ENCODE data around the gene UNC5A. TPM values are rescaled to one million over a fixed set of nuclear protein-coding genes. Genes with fewer than 3 reads are reported as not detected.

UNC5A gene
- total RNA-seq, 1 experiment from 2014 or later, result 4.6 TPM

DNA sequence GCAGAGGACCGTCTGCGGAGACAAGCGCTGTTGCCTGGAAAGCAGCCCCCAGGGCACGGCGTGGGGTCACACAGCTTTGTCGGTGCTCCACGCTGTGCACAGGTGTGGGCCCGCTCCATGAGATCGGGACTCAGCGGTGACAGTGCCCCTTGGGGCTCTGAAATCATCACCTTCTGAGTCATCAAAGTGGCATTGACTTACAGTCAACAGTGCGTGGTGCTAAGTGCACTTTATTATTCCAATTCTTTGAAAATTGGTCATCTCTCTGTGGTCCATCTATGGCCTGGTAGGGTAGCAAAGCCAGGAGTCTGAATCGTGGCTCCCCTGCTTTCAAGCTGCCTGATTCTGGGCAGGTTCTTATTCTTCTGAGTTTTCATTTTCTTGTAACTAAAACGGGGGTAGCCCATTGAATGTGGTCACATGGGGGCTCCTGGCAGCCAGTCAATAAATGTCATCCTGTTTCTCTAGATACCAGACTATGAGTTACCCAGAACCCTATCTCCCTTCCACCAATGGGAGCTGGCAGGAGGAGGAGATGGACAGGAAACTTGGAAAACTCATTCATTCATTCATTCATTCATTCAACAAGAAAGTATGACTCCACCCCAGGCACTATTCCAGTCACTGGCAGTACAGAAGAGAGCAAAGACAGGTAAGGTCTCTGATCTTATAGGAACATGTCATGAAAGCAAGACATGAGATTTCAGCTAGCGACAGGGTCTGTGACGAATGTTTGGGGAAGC is 20.3 kb upstream of the UNC5A start:
- Histone ChIP-seq H3K27me3 (ENCODE audit: control insufficient read depth, insufficient read depth, low read length) (peaks cover 2% of the 10 kb centered on the region; the same call in 1 of the 2 replicates), H3K4me3 (ENCODE audit: insufficient read depth, low read depth, low read length) (no peak overlapping the region), H3K36me3 (replicated peaks; ENCODE audit: control insufficient read depth, insufficient read depth, low read length) (no peaks in the 10 kb centered on the region)
- no peak for DNase-seq

DNA sequence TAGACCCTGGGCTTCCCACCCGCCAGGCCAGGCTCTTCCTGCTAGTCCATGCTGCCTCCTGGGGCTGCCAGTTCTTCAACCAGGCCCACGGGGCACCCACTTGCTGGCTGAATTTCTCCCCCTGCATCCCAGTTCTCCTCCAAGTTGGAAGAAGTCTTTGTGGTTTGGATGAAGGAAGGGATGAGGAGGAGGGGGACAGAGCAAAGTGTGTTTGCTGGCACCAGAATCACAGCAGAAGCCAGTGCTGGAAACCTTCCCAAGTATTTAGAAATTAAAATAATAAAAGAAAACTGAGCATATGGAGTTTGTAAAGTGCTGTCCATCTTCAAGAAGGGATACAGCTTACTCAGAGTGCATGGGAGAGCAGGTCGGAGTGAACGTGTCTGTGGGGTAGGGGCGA is 19.4 kb upstream of the UNC5A start:
- H3K27me3 ChIP-seq (ENCODE audit: control insufficient read depth, insufficient read depth, low read length), result peaks cover 2% of the 10 kb centered on the region; the same call in 1 of the 2 replicates
- H3K36me3 ChIP-seq (replicated peaks; ENCODE audit: control insufficient read depth, insufficient read depth, low read length), result no peaks in the 10 kb centered on the region
- H3K4me3 ChIP-seq (ENCODE audit: insufficient read depth, low read depth, low read length), result no peak overlapping the region

DNA sequence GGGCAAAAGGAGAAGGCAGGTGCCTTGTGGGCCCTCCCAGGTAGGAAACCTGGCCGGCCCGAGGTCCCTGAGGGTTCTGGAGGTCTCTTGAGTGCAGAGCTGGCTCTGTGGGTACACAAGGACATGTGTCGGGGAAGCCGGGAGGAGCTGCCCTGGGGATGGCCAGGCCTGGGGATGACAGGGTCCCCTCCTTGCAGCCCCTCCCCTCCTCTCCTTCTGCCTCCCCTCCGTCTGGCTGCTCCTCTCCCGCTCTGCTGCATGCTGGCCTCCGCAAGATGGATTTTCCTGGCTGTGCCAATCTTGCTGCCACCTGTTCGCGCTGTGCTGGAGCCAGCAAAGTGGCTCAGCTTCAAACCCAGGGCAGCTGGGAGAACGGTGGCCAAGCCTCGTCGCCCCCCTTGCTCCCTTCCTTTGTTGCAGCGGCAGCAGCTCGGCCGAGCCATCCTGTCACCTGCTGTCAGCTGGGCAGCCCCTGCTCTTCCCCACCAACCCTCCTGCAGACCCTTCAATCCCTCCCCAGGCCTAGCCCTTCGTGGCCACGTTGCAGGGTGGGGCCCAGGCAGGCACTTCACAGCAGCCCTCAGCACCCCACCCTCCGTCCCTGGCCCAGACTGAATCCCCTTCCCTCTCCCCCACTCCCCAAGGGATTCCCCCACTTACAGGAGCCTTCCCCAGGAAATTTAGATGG is 17.6 kb upstream of the UNC5A start:
- no peak overlapping the region for H3K4me3 ChIP-seq (ENCODE audit: insufficient read depth, low read depth, low read length)
- peak; percentile 67 for DNase-seq
- no peaks in the 10 kb centered on the region for H3K36me3 ChIP-seq (replicated peaks; ENCODE audit: control insufficient read depth, insufficient read depth, low read length)
- H3K27me3 ChIP-seq (ENCODE audit: control insufficient read depth, insufficient read depth, low read length), result peaks cover 2% of the 10 kb centered on the region; the same call in 1 of the 2 replicates

More for the DNA sequence above, 19.4 kb upstream of the UNC5A start:
- DNase-seq, result no peak

DNA sequence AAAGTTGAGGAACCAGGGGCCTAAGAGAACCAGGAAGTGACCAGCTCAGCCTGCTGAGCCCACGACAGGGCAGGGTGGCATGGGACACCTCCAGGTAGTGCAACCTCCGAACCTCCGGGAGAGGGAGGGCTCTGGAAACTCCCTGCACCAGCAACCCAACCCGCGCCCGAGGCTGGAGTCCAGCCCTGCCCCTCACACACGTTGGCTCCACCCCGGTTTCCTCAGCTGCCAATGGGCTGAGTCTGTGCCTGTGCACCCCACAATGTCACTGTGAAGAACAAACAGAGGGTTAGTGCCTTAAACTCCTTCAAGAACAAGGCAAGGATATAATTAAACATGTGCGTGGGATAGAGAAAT is 17.0 kb upstream of the UNC5A start:
- Histone ChIP-seq H3K27me3 (ENCODE audit: control insufficient read depth, insufficient read depth, low read length) (peaks cover 2% of the 10 kb centered on the region; the same call in 1 of the 2 replicates), H3K36me3 (replicated peaks; ENCODE audit: control insufficient read depth, insufficient read depth, low read length) (no peaks in the 10 kb centered on the region), H3K4me3 (ENCODE audit: insufficient read depth, low read depth, low read length) (no peak overlapping the region)
- DNase-seq, result peak; percentile 92

DNA sequence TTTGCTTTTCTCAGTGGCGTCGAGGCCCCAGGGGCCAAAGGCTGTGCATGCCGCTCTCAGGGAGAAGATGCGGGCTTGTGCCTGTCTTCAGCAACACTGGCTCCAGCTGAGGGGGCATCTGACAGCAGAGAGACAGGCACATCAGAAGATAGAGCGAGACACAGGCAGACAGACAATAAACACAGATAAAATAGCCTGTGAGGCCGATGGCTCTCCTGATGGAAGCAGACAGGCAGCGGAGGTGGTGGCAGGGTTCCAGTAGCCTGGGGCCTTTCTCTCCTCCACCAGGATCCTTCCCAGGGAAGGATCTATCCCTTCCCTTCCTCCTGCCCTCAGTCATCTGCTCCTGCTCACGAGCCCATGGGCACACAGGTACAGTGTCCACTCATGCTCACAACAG is 16.6 kb upstream of the UNC5A start:
- no peak for DNase-seq
- Histone ChIP-seq H3K27me3 (ENCODE audit: control insufficient read depth, insufficient read depth, low read length) (peaks cover 2% of the 10 kb centered on the region; the same call in 1 of the 2 replicates), H3K4me3 (ENCODE audit: insufficient read depth, low read depth, low read length) (no peak overlapping the region), H3K36me3 (replicated peaks; ENCODE audit: control insufficient read depth, insufficient read depth, low read length) (no peaks in the 10 kb centered on the region)

DNA sequence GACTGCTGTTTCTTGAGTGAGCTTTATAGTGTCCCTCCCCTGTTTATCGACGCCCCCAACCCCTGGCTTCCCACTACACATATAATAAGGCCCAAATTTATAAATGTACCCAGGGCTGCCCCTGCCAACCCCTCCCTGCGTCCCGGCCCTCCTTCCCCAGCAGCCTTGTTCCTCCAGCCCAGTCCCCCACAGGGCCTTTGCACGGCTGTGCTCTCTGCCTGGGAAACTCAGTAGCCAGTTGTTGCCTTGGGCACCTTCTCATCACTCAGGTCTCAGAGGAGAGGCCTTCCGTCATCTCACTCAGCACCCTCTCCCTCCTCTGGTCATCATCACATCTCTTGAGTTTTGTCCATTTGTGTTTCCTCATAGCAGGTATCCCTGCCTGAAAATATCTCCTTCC is 15.8 kb upstream of the UNC5A start:
- Histone ChIP-seq H3K36me3 (replicated peaks; ENCODE audit: control insufficient read depth, insufficient read depth, low read length) (no peaks in the 10 kb centered on the region), H3K4me3 (ENCODE audit: insufficient read depth, low read depth, low read length) (no peak overlapping the region), H3K27me3 (ENCODE audit: control insufficient read depth, insufficient read depth, low read length) (peaks cover 2% of the 10 kb centered on the region; the same call in 1 of the 2 replicates)
- DNase-seq, result no peak

DNA sequence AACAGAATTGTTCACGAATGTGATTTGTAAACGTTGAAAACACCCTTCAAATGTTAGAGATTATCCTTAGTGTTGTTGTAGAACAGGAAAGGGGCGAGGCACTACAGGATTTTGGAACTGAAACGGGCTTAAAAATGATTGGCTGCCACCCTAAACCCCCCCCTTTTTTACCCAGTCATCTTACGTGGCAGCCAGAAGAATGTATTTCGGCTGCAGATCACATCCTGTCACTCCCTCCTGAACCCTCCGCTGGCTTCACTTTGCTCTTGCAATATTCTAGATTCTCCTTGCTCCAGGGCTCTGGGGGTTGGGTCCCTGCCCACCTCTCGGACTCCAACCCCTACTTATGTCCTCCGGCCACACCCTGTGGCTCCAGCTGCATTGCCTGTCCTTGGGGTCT is 13.9 kb upstream of the UNC5A start:
- no peak overlapping the region for H3K4me3 ChIP-seq (ENCODE audit: insufficient read depth, low read depth, low read length)
- H3K36me3 ChIP-seq (replicated peaks; ENCODE audit: control insufficient read depth, insufficient read depth, low read length), result no peaks in the 10 kb centered on the region
- H3K27me3 ChIP-seq (ENCODE audit: control insufficient read depth, insufficient read depth, low read length), result no peaks in the 10 kb centered on the region
- DNase-seq, result peak; percentile 55

DNA sequence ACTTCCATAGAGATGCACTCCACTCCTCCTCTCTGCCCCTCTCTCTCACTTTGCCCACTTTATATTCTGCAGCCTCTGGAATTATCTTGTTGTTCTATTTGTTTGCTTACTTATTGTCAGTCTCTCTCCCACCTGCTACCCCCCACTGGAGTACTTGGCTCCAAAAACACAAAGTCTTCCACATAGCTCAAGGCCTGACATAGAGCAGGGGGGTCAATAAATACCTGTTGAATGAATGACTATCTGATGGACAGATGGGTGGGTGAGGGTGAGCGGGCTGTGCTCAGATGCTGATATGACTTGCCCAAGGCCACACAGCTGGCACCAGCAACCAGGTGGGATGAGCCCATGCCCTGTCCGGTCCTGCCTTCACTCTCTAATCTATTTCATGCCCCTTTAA is 13.4 kb upstream of the UNC5A start:
- H3K36me3 ChIP-seq (replicated peaks; ENCODE audit: control insufficient read depth, insufficient read depth, low read length), result no peaks in the 10 kb centered on the region
- no peaks in the 10 kb centered on the region for H3K27me3 ChIP-seq (ENCODE audit: control insufficient read depth, insufficient read depth, low read length)
- no peak overlapping the region for H3K4me3 ChIP-seq (ENCODE audit: insufficient read depth, low read depth, low read length)
- DNase-seq, result no peak

DNA sequence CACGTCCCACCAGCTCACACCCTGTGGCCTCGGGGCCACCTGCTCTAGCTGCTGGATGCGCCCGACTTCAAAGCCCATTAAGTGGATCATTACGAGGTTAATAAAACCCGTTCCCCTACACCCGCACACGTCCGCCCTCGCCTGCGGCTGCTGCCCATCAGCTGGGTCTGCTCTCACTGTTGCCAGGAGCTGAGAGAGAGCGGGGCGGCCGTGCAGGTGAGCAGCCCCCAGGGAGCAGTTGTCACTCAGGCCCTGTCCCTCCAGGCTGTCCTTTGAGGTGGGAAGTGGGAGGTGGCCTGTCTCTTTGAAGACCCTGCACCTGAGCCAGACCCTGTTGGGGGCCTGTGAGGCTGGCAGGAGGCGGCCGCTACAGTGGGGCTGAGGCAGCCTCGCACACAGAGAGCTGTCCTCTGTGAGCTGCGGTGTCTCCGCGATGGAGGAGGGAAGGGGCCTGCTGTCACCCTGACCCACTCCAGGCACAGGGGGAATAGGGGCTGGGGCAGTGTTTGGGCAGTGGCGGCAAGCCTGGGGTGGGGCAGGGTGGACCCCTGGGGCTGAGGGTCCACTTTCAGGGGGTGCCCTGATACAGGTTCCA is 12.8 kb upstream of the UNC5A start:
- peak; percentile 62 for DNase-seq
- H3K36me3 ChIP-seq (replicated peaks; ENCODE audit: control insufficient read depth, insufficient read depth, low read length), result no peaks in the 10 kb centered on the region
- no peaks in the 10 kb centered on the region for H3K27me3 ChIP-seq (ENCODE audit: control insufficient read depth, insufficient read depth, low read length)
- H3K4me3 ChIP-seq (ENCODE audit: insufficient read depth, low read depth, low read length), result no peak overlapping the region

DNA sequence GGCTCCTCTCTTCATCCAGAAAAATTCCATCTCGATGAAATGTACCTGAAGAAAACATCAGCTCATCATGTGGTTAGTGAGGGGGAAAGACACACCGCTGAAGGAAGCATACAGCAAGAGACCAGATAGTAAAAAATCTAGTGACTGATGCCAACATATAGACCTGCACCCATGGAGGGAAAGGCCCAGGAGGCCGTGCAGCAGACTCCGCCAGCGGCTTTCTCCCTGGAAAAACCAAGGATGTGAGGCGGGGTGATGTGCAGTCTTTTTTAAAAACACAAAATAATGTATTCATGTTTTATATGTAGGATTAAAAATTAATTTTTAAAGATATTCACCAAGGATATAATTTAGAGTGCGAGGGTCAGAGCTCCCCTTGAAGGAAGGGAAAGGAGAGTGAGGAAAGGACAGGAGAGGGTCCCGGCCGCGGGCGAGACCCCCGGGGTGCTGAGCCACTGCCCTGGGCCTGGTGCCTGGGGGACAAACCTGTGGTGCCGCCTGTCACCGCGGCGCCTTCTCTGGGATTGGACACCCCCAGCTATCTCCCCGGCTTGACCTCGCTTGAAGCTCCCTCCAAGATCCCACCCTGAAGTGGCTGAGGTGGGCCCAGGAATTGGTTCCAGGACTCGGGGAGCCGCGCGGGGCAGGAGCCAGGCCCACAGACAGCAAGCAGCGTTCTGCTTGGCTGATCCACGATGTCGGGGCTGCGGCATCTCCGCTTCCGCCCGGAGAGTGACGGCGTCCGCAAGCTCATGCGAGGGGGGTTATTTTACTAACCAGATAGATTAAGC is 12.1 kb upstream of the UNC5A start:
- H3K4me3 ChIP-seq (ENCODE audit: insufficient read depth, low read depth, low read length), result no peak overlapping the region
- H3K27me3 ChIP-seq (ENCODE audit: control insufficient read depth, insufficient read depth, low read length), result no peaks in the 10 kb centered on the region
- H3K36me3 ChIP-seq (replicated peaks; ENCODE audit: control insufficient read depth, insufficient read depth, low read length), result no peaks in the 10 kb centered on the region
- DNase-seq, result peak; percentile 51

DNA sequence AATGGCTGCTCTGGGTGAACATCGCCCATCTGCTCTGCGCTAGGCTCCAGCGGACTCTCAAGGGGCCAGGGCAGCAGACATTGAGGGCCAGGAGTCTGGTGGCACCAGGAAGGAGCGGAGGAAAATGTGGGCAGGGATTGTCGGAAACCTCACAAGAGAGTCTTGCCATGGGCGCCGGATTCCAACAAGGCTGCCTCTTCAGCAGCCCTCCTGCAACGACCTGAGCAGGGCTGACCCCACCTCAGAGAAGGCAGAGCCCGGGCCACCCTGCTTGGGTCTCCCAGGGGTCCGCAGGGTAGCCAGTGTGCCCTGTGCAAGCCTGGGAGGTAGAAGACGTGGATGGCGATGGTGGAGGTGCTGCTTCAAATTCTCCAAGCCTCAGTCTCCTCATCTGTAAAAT is 11.4 kb upstream of the UNC5A start:
- Histone ChIP-seq H3K27me3 (ENCODE audit: control insufficient read depth, insufficient read depth, low read length) (no peaks in the 10 kb centered on the region), H3K36me3 (replicated peaks; ENCODE audit: control insufficient read depth, insufficient read depth, low read length) (no peaks in the 10 kb centered on the region), H3K4me3 (ENCODE audit: insufficient read depth, low read depth, low read length) (no peak overlapping the region)
- no peak for DNase-seq

DNA sequence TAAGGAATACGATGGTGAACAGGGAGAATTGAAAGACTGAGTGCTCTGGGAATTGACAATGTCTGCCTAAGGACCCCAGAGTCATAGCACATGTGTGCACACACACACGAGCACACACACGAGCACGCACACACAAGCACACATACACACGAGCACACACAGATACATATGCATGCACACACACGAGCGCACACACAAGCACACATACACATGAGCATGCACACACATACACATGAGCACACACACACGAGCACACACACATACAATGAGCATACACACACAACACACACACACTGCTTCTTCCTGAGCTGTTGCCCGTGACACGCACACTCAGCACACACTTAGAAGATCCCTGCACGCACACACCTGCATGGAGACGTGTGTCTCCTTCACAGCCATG is 10.9 kb upstream of the UNC5A start:
- no peaks in the 10 kb centered on the region for H3K36me3 ChIP-seq (replicated peaks; ENCODE audit: control insufficient read depth, insufficient read depth, low read length)
- H3K4me3 ChIP-seq (ENCODE audit: insufficient read depth, low read depth, low read length), result no peak overlapping the region
- H3K27me3 ChIP-seq (ENCODE audit: control insufficient read depth, insufficient read depth, low read length), result no peaks in the 10 kb centered on the region; the same call in 1 of the 2 replicates
- DNase-seq, result no peak

DNA sequence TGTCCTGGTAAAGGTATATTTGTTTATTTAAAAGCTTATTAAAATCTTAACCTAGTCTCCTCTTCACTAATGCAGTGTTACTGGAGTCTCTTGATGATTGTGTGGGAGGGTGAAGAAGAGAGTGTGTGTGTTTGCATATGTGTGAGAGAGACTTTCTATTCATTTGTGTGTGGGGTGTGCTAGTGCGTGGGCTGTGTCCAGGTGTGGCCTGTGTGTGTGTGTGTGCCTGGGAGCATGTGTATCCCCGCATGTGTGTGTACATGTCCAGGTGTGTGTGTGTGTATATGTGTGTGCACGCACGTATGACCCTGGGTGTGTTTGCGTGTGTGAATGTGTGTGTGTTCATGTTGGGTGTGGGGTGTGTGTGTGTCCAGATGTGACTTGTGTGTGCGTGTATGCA is 10.3 kb upstream of the UNC5A start:
- no peak overlapping the region for H3K4me3 ChIP-seq (ENCODE audit: insufficient read depth, low read depth, low read length)
- H3K27me3 ChIP-seq (ENCODE audit: control insufficient read depth, insufficient read depth, low read length), result no peaks in the 10 kb centered on the region; the same call in 1 of the 2 replicates
- H3K36me3 ChIP-seq (replicated peaks; ENCODE audit: control insufficient read depth, insufficient read depth, low read length), result no peaks in the 10 kb centered on the region
- no peak for DNase-seq

DNA sequence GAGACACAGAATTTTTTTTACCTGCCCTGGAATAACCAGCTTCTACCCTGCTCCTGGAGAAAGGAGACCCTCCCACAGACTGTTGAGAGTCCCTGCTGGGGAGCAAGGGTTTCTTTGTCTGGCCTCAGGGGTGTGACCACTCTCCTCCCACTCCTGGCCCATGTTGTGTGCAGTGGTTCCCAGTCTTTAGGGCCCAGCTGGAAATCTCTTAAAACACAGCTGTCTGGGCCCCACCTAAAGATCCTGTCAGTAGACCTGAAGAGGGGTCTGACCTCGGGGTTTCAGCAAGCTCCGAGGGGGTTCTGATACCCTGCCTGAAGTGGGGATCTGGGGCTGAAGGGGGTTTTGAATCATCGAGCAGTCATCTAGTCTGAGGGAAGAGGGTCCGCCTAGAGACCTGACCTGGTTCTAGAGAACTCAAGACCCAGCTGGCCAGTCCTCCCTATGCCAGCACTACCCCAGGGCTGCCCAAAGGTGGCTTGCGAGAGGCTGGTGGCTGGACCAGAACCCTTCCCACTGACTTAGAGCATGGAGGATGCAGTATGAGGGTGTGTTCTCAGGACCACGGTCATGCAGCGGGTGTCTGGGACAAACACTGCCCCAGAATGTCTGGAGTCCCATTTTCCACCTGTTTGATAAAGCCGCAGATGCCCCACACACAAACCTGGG is 8.1 kb upstream of the UNC5A start:
- no peak for DNase-seq
- H3K4me3 ChIP-seq (ENCODE audit: insufficient read depth, low read depth, low read length), result no peak overlapping the region
- peaks cover 2% of the 10 kb centered on the region for H3K27me3 ChIP-seq (ENCODE audit: control insufficient read depth, insufficient read depth, low read length)
- no peaks in the 10 kb centered on the region for H3K36me3 ChIP-seq (replicated peaks; ENCODE audit: control insufficient read depth, insufficient read depth, low read length)

All from H7 (cell line).